ENCODE data around the gene DCDC2B.
"Not testable (repeated sequence)": the region's sequence is repeated elsewhere in the genome, so short reads cannot be mapped to it uniquely, and the experiment has no call there.

The DCDC2B gene

GRCh38 chr1:32208891-32209328, at the start of gene DCDC2B:
DCDC2B (plus strand) TSS chr1:32209089; CDS start chr1:32209094, 5 bp downstream.
- no peak for DNase-seq
- in situ Hi-C loops (cut with MboI; ENCODE audit: low pct_unique_long_range_greater_than_20kb, low sequenced_read_pairs), result no loop called here

- in situ Hi-C loops (cut with MboI; ENCODE audit: low pct_unique_long_range_greater_than_20kb, low sequenced_read_pairs), result no loop called here
- DNase-seq, result no peak
Observed at GRCh38 chr1:32159189-32159588, 49.7 kb upstream of the DCDC2B start.

- no peak for DNase-seq
- in situ Hi-C loops (cut with MboI; ENCODE audit: low pct_unique_long_range_greater_than_20kb, low sequenced_read_pairs), result no loop called here
Observed at GRCh38 chr1:32163405-32163804, 45.5 kb upstream of the DCDC2B start.

GRCh38 chr1:32165633-32166032, 43.3 kb upstream of the DCDC2B start:
- DNase-seq; in situ Hi-C loops (cut with MboI; ENCODE audit: low pct_unique_long_range_greater_than_20kb, low sequenced_read_pairs): not testable (repeated sequence)

GRCh38 chr1:32170991-32171390, 37.9 kb upstream of the DCDC2B start:
- no peak for DNase-seq
- in situ Hi-C loops (cut with MboI; ENCODE audit: low pct_unique_long_range_greater_than_20kb, low sequenced_read_pairs), result no loop called here

- in situ Hi-C loops (cut with MboI; ENCODE audit: low pct_unique_long_range_greater_than_20kb, low sequenced_read_pairs), result no loop called here
- peak; percentile 54 for DNase-seq
Observed at GRCh38 chr1:32172621-32173245, 36.2 kb upstream of the DCDC2B start.

GRCh38 chr1:32178380-32179192, 30.3 kb upstream of the DCDC2B start:
- in situ Hi-C loops (cut with MboI; ENCODE audit: low pct_unique_long_range_greater_than_20kb, low sequenced_read_pairs), result no loop called here
- no peak for DNase-seq

GRCh38 chr1:32179193-32179442, 29.8 kb upstream of the DCDC2B start:
- DNase-seq, result no peak
- in situ Hi-C loops (cut with MboI; ENCODE audit: low pct_unique_long_range_greater_than_20kb, low sequenced_read_pairs), result no loop called here

- in situ Hi-C loops (cut with MboI; ENCODE audit: low pct_unique_long_range_greater_than_20kb, low sequenced_read_pairs), result no loop called here
- DNase-seq, result peak; percentile 94
Observed at GRCh38 chr1:32179443-32180185, 29.3 kb upstream of the DCDC2B start, which contains the start of gene TXLNA. TXLNA (plus strand) TSS chr1:32179675; CDS start chr1:32180346, 671 bp downstream.

GRCh38 chr1:32180186-32181060, 28.5 kb upstream of the DCDC2B start:
- DNase-seq, result no peak
- in situ Hi-C loops (cut with MboI; ENCODE audit: low pct_unique_long_range_greater_than_20kb, low sequenced_read_pairs), result no loop called here

GRCh38 chr1:32181065-32181464, 27.8 kb upstream of the DCDC2B start:
- no peak for DNase-seq
- in situ Hi-C loops (cut with MboI; ENCODE audit: low pct_unique_long_range_greater_than_20kb, low sequenced_read_pairs), result no loop called here

- no peak for DNase-seq
- in situ Hi-C loops (cut with MboI; ENCODE audit: low pct_unique_long_range_greater_than_20kb, low sequenced_read_pairs), result no loop called here
Observed at GRCh38 chr1:32181563-32181962, 27.3 kb upstream of the DCDC2B start.

GRCh38 chr1:32182060-32182459, 26.8 kb upstream of the DCDC2B start:
- in situ Hi-C loops (cut with MboI; ENCODE audit: low pct_unique_long_range_greater_than_20kb, low sequenced_read_pairs), result no loop called here
- DNase-seq, result no peak

GRCh38 chr1:32184650-32185049, 24.2 kb upstream of the DCDC2B start:
- in situ Hi-C loops (cut with MboI; ENCODE audit: low pct_unique_long_range_greater_than_20kb, low sequenced_read_pairs), result no loop called here
- DNase-seq, result no peak

GRCh38 chr1:32186077-32186476, 22.8 kb upstream of the DCDC2B start:
- DNase-seq, result no peak
- in situ Hi-C loops (cut with MboI; ENCODE audit: low pct_unique_long_range_greater_than_20kb, low sequenced_read_pairs), result no loop called here

- DNase-seq, result no peak
- in situ Hi-C loops (cut with MboI; ENCODE audit: low pct_unique_long_range_greater_than_20kb, low sequenced_read_pairs), result no loop called here
Observed at GRCh38 chr1:32186491-32186890, 22.4 kb upstream of the DCDC2B start.

- no peak for DNase-seq
- in situ Hi-C loops (cut with MboI; ENCODE audit: low pct_unique_long_range_greater_than_20kb, low sequenced_read_pairs), result no loop called here
Observed at GRCh38 chr1:32187850-32188249, 21.0 kb upstream of the DCDC2B start.

GRCh38 chr1:32192220-32192948, 16.5 kb upstream of the DCDC2B start:
- DNase-seq, result no peak
- in situ Hi-C loops (cut with MboI; ENCODE audit: low pct_unique_long_range_greater_than_20kb, low sequenced_read_pairs), result no loop called here

- in situ Hi-C loops (cut with MboI; ENCODE audit: low pct_unique_long_range_greater_than_20kb, low sequenced_read_pairs), result no loop called here
- DNase-seq, result no peak
Observed at GRCh38 chr1:32194984-32195383, 13.9 kb upstream of the DCDC2B start.

Data from KBM-7 (cell line).